GM12878 (cell line): ENCODE data around the gene ITGAV.

Experiments
- BCL11A ChIP-seq: IDR thresholded peaks from 2 replicates; pipeline ENCODE4 v1.6.1; 2011; ENCODE audit warnings: low read depth, low read length
- CTCF ChIP-seq, 3 experiments: IDR thresholded peaks in 2 of 3; conservative IDR thresholded peaks in 1 of 3; 2 replicates each; pipeline ENCODE4 v1.5.1; 2011; ENCODE audit warnings: low read depth in 3 of 3, low read length in 3 of 3, mild to moderate bottlenecking in 3 of 3, control low read depth in 2 of 3, moderate library complexity in 2 of 3, inconsistent platforms in 1 of 3, mixed read lengths in 1 of 3; ENCODE audit not compliant: control insufficient read depth in 2 of 3, insufficient read depth in 1 of 3; ENCODE audit errors: extremely low read depth in 1 of 3
- EP300 ChIP-seq, 2 experiments: fragments of 150-350 bp in 1 of 2; IDR thresholded peaks; 2 replicates each; pipeline ENCODE4 v1.6.1; 2011 to 2012; ENCODE audit warnings: low read depth in 2 of 2, low read length in 2 of 2, borderline replicate concordance in 1 of 2, improper control_type of control experiment in 1 of 2, inconsistent platforms in 1 of 2; ENCODE audit not compliant: control insufficient read depth in 1 of 2
- EZH2 ChIP-seq: IDR thresholded peaks from 2 replicates; pipeline ENCODE4 v1.6.1; 2012; ENCODE audit warnings: low read depth, mild to moderate bottlenecking, control low read depth, inconsistent platforms, low read length, borderline replicate concordance; ENCODE audit not compliant: control insufficient read depth
- IRF4 ChIP-seq: IDR thresholded peaks from 2 replicates; pipeline ENCODE4 v1.6.1; 2011; ENCODE audit warnings: low read depth, low read length
- KDM1A ChIP-seq: fragments of 200-600 bp; sonication (generic); IDR thresholded peaks from 2 replicates; pipeline ENCODE4 v1.6.1; 2016; ENCODE audit warnings: borderline replicate concordance
- POLR2AphosphoS5 ChIP-seq: IDR thresholded peaks from 2 replicates; pipeline ENCODE4 v1.6.1; 2011; ENCODE audit warnings: mild to moderate bottlenecking, low read length, inconsistent platforms
- RBBP5 ChIP-seq: fragments of 200-600 bp; sonication (generic); conservative IDR thresholded peaks from 2 replicates; pipeline ENCODE4 v1.6.1; 2016
- RELA ChIP-seq: fragments of 450-650 bp; IDR thresholded peaks from 2 replicates; pipeline ENCODE4 v1.8.0; 2014; ENCODE audit warnings: borderline replicate concordance; ENCODE audit not compliant: partially characterized antibody
- SUZ12 ChIP-seq: fragments of 200-600 bp; sonication (generic); IDR thresholded peaks from one replicate; pipeline ENCODE4 v1.6.1; 2018; ENCODE audit warnings: antibody characterized with exemption, mild to moderate bottlenecking; ENCODE audit not compliant: unreplicated experiment
- USF2 ChIP-seq: IDR thresholded peaks from 2 replicates; pipeline ENCODE4 v1.6.1; 2011; ENCODE audit warnings: low read depth, low read length, improper control_type of control experiment, borderline replicate concordance
- TF ChIP-seq, protein P1 (sequence below): fragments of 450-650 bp; IDR thresholded peaks from 2 replicates; pipeline ENCODE4 v1.6.1; 2016; ENCODE audit warnings: mild to moderate bottlenecking, moderate library complexity, borderline replicate concordance
- TF ChIP-seq, protein P2 (sequence below): fragments of 450-650 bp; formaldehyde crosslinking; IDR thresholded peaks from 2 replicates; pipeline ENCODE4 v1.4.0; 2020; ENCODE audit warnings: mild to moderate bottlenecking, moderate library complexity

DNA sequence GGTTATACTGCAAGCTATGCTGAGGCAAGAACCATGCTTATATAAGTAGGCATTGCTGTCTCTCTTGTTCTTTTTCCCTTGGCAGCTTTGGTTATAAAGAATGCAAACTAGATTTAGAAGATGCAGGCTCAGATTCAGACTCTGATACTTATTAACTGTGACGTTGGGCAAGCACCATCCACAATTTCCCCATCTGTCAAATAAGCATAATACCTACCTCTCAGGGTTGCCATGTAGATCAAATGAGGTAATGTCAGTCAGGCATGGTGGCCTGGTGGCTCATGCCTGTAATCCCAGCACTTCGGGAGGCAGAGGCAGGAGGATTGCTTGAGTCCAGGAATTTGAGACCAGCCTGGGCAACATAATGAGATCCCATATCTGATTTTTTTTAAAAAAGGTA is 21.7 kb downstream of the ITGAV start:
- TF ChIP-seq BCL11A: no peak
- TF ChIP-seq USF2: no peak
- TF ChIP-seq POLR2AphosphoS5: no peak
- no peak for TF ChIP-seq RBBP5
- TF ChIP-seq EP300 (IDR thresholded peaks at IDR 0.05; ENCODE audit: borderline replicate concordance in 1 of 2, control insufficient read depth in 1 of 2, low read depth in 2 of 2, low read length in 2 of 2): no peak
- no peak for TF ChIP-seq EZH2
- no peak for TF ChIP-seq SUZ12
- no peak for TF ChIP-seq CTCF (IDR thresholded peaks at IDR 0.05 in 2 of 3, conservative IDR thresholded peaks at IDR 0.05 in 1 of 3; ENCODE audit: control insufficient read depth in 2 of 3, extremely low read depth in 1 of 3, insufficient read depth in 1 of 3, low read depth in 3 of 3, low read length in 3 of 3)
- TF ChIP-seq, protein P1, sequence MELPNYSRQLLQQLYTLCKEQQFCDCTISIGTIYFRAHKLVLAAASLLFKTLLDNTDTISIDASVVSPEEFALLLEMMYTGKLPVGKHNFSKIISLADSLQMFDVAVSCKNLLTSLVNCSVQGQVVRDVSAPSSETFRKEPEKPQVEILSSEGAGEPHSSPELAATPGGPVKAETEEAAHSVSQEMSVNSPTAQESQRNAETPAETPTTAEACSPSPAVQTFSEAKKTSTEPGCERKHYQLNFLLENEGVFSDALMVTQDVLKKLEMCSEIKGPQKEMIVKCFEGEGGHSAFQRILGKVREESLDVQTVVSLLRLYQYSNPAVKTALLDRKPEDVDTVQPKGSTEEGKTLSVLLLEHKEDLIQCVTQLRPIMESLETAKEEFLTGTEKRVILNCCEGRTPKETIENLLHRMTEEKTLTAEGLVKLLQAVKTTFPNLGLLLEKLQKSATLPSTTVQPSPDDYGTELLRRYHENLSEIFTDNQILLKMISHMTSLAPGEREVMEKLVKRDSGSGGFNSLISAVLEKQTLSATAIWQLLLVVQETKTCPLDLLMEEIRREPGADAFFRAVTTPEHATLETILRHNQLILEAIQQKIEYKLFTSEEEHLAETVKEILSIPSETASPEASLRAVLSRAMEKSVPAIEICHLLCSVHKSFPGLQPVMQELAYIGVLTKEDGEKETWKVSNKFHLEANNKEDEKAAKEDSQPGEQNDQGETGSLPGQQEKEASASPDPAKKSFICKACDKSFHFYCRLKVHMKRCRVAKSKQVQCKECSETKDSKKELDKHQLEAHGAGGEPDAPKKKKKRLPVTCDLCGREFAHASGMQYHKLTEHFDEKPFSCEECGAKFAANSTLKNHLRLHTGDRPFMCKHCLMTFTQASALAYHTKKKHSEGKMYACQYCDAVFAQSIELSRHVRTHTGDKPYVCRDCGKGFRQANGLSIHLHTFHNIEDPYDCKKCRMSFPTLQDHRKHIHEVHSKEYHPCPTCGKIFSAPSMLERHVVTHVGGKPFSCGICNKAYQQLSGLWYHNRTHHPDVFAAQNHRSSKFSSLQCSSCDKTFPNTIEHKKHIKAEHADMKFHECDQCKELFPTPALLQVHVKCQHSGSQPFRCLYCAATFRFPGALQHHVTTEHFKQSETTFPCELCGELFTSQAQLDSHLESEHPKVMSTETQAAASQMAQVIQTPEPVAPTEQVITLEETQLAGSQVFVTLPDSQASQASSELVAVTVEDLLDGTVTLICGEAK: no peak
- TF ChIP-seq RELA: no peak
- no peak for TF ChIP-seq KDM1A
- TF ChIP-seq IRF4: no peak
- TF ChIP-seq, protein P2, sequence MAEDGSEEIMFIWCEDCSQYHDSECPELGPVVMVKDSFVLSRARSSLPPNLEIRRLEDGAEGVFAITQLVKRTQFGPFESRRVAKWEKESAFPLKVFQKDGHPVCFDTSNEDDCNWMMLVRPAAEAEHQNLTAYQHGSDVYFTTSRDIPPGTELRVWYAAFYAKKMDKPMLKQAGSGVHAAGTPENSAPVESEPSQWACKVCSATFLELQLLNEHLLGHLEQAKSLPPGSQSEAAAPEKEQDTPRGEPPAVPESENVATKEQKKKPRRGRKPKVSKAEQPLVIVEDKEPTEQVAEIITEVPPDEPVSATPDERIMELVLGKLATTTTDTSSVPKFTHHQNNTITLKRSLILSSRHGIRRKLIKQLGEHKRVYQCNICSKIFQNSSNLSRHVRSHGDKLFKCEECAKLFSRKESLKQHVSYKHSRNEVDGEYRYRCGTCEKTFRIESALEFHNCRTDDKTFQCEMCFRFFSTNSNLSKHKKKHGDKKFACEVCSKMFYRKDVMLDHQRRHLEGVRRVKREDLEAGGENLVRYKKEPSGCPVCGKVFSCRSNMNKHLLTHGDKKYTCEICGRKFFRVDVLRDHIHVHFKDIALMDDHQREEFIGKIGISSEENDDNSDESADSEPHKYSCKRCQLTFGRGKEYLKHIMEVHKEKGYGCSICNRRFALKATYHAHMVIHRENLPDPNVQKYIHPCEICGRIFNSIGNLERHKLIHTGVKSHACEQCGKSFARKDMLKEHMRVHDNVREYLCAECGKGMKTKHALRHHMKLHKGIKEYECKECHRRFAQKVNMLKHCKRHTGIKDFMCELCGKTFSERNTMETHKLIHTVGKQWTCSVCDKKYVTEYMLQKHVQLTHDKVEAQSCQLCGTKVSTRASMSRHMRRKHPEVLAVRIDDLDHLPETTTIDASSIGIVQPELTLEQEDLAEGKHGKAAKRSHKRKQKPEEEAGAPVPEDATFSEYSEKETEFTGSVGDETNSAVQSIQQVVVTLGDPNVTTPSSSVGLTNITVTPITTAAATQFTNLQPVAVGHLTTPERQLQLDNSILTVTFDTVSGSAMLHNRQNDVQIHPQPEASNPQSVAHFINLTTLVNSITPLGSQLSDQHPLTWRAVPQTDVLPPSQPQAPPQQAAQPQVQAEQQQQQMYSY (CRISPR knock-in tag): no peak
